Measurements from ENCODE around the gene CACNA1C.

GRCh38 chr12:2335513-2335912 lies 282.7 kb downstream of the CACNA1C start:
- TF ChIP-seq CTCF (conservative IDR thresholded peaks at IDR 0.05; ENCODE audit: low read length) = no peak
- TF ChIP-seq EZH2phosphoT487 (IDR thresholded peaks at IDR 0.05; ENCODE audit: borderline replicate concordance, low read depth, low read length) = no peak
